ENCODE results near the gene PFKFB1.

Gene PFKFB1

GRCh38 chrX:54923376-54923775 is 70.6 kb downstream of the PFKFB1 start:
- no peak overlapping the region for H3K27ac Mint-ChIP-seq
- no peaks in the 10 kb centered on the region for H3K36me3 Mint-ChIP-seq
- H3K27me3 Mint-ChIP-seq = peaks cover 5% of the 10 kb centered on the region
- peaks cover 18% of the 10 kb centered on the region for H3K4me1 Mint-ChIP-seq
- no peak for ATAC-seq (ENCODE audit: low read depth)
- no peak for DNase-seq (ENCODE audit: low spot score in 2 of 2)
- no peaks in the 10 kb centered on the region for H3K9me3 Mint-ChIP-seq
- H3K4me3 Mint-ChIP-seq = no peak overlapping the region

GRCh38 chrX:54922547-54922946 is 71.4 kb downstream of the PFKFB1 start:
- no peaks in the 10 kb centered on the region for H3K36me3 Mint-ChIP-seq
- H3K4me3 Mint-ChIP-seq = peak overlapping the region; percentile 94

GRCh38 chrX:54921427-54922021 is 72.5 kb downstream of the PFKFB1 start:
- DNase-seq (ENCODE audit: low spot score in 2 of 2) = peak in 1 of 2 donors; percentile 30
- Mint-ChIP-seq H3K4me3 (peak overlapping the region; percentile 94), H3K27ac (peak overlapping the region; percentile 86), H3K36me3 (no peaks in the 10 kb centered on the region), H3K9me3 (no peaks in the 10 kb centered on the region), H3K27me3 (peaks cover 5% of the 10 kb centered on the region), H3K4me1 (peaks cover 18% of the 10 kb centered on the region)
- ATAC-seq (ENCODE audit: low read depth) = peak; percentile 69

More at GRCh38 chrX:54922547-54922946, 71.4 kb downstream of the PFKFB1 start:
- peaks cover 18% of the 10 kb centered on the region for H3K4me1 Mint-ChIP-seq
- DNase-seq (ENCODE audit: low spot score in 2 of 2) (no peak), ATAC-seq (ENCODE audit: low read depth) (no peak)
- no peaks in the 10 kb centered on the region for H3K9me3 Mint-ChIP-seq
- no peak overlapping the region for H3K27ac Mint-ChIP-seq
- H3K27me3 Mint-ChIP-seq = peaks cover 5% of the 10 kb centered on the region

- peaks cover 18% of the 10 kb centered on the region for H3K4me1 Mint-ChIP-seq
- peak within 1 kb of the TSS; percentile 94 for H3K4me3 Mint-ChIP-seq
- peaks cover 2% of the 10 kb centered on the region for H3K9me3 Mint-ChIP-seq
- no peaks in the 10 kb centered on the region for H3K36me3 Mint-ChIP-seq
- DNase-seq (ENCODE audit: low spot score in 2 of 2) (no peak), ATAC-seq (ENCODE audit: low read depth) (no peak)
- H3K27ac Mint-ChIP-seq = peak within 1 kb of the TSS; percentile 86
- peaks cover 5% of the 10 kb centered on the region for H3K27me3 Mint-ChIP-seq
Observed at GRCh38 chrX:54920610-54921426, 73.2 kb downstream of the PFKFB1 start, which contains the start of gene TRO. TRO (plus strand) TSS chrX:54920824; CDS start chrX:54922247, 1,423 bp downstream.

- no peak for ATAC-seq (ENCODE audit: low read depth)
- Mint-ChIP-seq H3K27me3 (peaks cover 1% of the 10 kb centered on the region), H3K4me3 (no peak overlapping the region), H3K27ac (no peak overlapping the region), H3K36me3 (no peaks in the 10 kb centered on the region), H3K4me1 (peaks cover 4% of the 10 kb centered on the region), H3K9me3 (peaks cover 6% of the 10 kb centered on the region)
- DNase-seq (ENCODE audit: low spot score in 2 of 2) = no peak
Observed at GRCh38 chrX:54909941-54910340, 84.0 kb downstream of the PFKFB1 start.

- H3K27me3 Mint-ChIP-seq = peaks cover 2% of the 10 kb centered on the region
- H3K9me3 Mint-ChIP-seq = peaks cover 4% of the 10 kb centered on the region
- no peak overlapping the region for H3K4me3 Mint-ChIP-seq
- peaks cover 1% of the 10 kb centered on the region for H3K36me3 Mint-ChIP-seq
- ATAC-seq (ENCODE audit: low read depth) = no peak
- DNase-seq (ENCODE audit: low spot score in 2 of 2) = no peak
- no peak overlapping the region for H3K27ac Mint-ChIP-seq
- no peaks in the 10 kb centered on the region for H3K4me1 Mint-ChIP-seq
Observed at GRCh38 chrX:54894159-54894558, 99.8 kb downstream of the PFKFB1 start.

- Mint-ChIP-seq H3K9me3 (peaks cover 4% of the 10 kb centered on the region), H3K36me3 (peaks cover 1% of the 10 kb centered on the region)
Observed at GRCh38 chrX:54891573-54891972, 102.4 kb downstream of the PFKFB1 start.

GRCh38 chrX:54885740-54886139 is 108.2 kb downstream of the PFKFB1 start:
- no peaks in the 10 kb centered on the region for H3K9me3 Mint-ChIP-seq
- H3K27ac Mint-ChIP-seq = no peak overlapping the region
- peaks cover 14% of the 10 kb centered on the region for H3K27me3 Mint-ChIP-seq
- H3K4me3 Mint-ChIP-seq = no peak overlapping the region
- H3K36me3 Mint-ChIP-seq = no peaks in the 10 kb centered on the region
- H3K4me1 Mint-ChIP-seq = no peaks in the 10 kb centered on the region
- DNase-seq (ENCODE audit: low spot score in 2 of 2) (no peak), ATAC-seq (ENCODE audit: low read depth) (no peak)

More at GRCh38 chrX:54891573-54891972, 102.4 kb downstream of the PFKFB1 start:
- ATAC-seq (ENCODE audit: low read depth) (peak; percentile 48), DNase-seq (ENCODE audit: low spot score in 2 of 2) (no peak)
- Mint-ChIP-seq H3K27ac (no peak overlapping the region), H3K4me3 (no peak overlapping the region), H3K27me3 (peaks cover 11% of the 10 kb centered on the region), H3K4me1 (no peaks in the 10 kb centered on the region)
